B cell (primary cell): ENCODE measurements around the gene COX18. TPM values are rescaled to one million over a fixed set of nuclear protein-coding genes. Genes with fewer than 3 reads are reported as not detected.

ENCODE experiments used
- ATAC-seq: fragments of 200-7000 bp; cut with Tn5 transposase; one replicate; pipeline ENCODE4 v1.10.0; 2021; ENCODE audit warnings: low read depth, mild to moderate bottlenecking, moderate number of reproducible peaks, moderate library complexity
- CTCF ChIA-PET: fragments of 350-600 bp; sonication (Branson Sonifier 250); formaldehyde crosslinking; loops from one replicate; lab custom pipeline; 2021; ENCODE audit warnings: antibody characterized with exemption, inconsistent platforms; lab: Charles Lee
- POLR2A ChIA-PET: fragments of 350-600 bp; sonication (Branson Sonifier 250); formaldehyde crosslinking; loops from one replicate; lab custom pipeline; 2021; ENCODE audit warnings: antibody characterized with exemption; lab: Charles Lee
- DNase-seq: peaks from one replicate; pipeline ENCODE4 v3.0.0; 2013
- H2AFZ ChIP-seq: 2 replicates; pipeline ENCODE4 v1.6.1; 2012; ENCODE audit warnings: mild to moderate bottlenecking, low read depth, low read length; ENCODE audit not compliant: insufficient read depth, poor library complexity, severe bottlenecking
- H3K27ac ChIP-seq, 2 donors: 1 replicate in 1 of 2; 2 replicates in 1 of 2; pipeline ENCODE4 v1.5.1; 2012 to 2013; ENCODE audit warnings: low read length in 2 of 2, mild to moderate bottlenecking in 2 of 2, moderate library complexity in 1 of 2
- H3K27me3 ChIP-seq, 4 experiments: fragments of 200-600 bp in 1 of 4; sonication (generic) in 1 of 4; replicated peaks in 1 of 4; 1 replicate in 2 of 4; 2 replicates in 2 of 4; pipeline versions ENCODE4 v1.6.1 to v1.7.0; 2013 to 2016; ENCODE audit warnings: low read length in 3 of 4, mild to moderate bottlenecking in 2 of 4, mixed read lengths in 1 of 4, moderate library complexity in 1 of 4; ENCODE audit not compliant: insufficient read depth in 4 of 4, control insufficient read depth in 3 of 4; ENCODE audit errors: control extremely low read depth in 1 of 4
- H3K36me3 ChIP-seq, 2 experiments: replicated peaks in 1 of 2; 1 replicate in 1 of 2; 2 replicates in 1 of 2; pipeline versions ENCODE4 v1.6.1 to v1.7.1; 2013; ENCODE audit warnings: low read length in 1 of 2; ENCODE audit not compliant: insufficient read depth in 2 of 2, control insufficient read depth in 1 of 2; ENCODE audit errors: control extremely low read depth in 1 of 2, extremely low read depth in 1 of 2
- H3K4me1 ChIP-seq, 2 donors: fragments of 200-600 bp in 1 of 2; sonication (generic) in 1 of 2; 1 replicate in 1 of 2; 2 replicates in 1 of 2; pipeline versions ENCODE4 v1.5.1 to v1.6.1; 2013 to 2017; ENCODE audit warnings: low read length in 2 of 2; ENCODE audit not compliant: control insufficient read depth in 2 of 2, insufficient read depth in 2 of 2
- H3K4me2 ChIP-seq: replicated peaks from 2 replicates; pipeline ENCODE3; 2012; ENCODE audit warnings: mild to moderate bottlenecking, low read depth, low read length; ENCODE audit not compliant: poor library complexity, severe bottlenecking
- H3K4me3 ChIP-seq, 5 experiments: fragments of 200-600 bp in 1 of 5; sonication (generic) in 1 of 5; 1 replicate in 3 of 5; 2 replicates in 2 of 5; pipeline versions ENCODE4 v1.5.1 to v1.7.0; 2011 to 2016; ENCODE audit warnings: low read length in 4 of 5, mild to moderate bottlenecking in 4 of 5, low read depth in 2 of 5, control low read depth in 1 of 5, moderate library complexity in 1 of 5; ENCODE audit not compliant: insufficient read depth in 1 of 5; ENCODE audit errors: control extremely low read depth in 1 of 5, extremely low read depth in 1 of 5
- H3K79me2 ChIP-seq: fragments of 200-600 bp; sonication (generic); one replicate; pipeline ENCODE4 v1.6.0; 2016; ENCODE audit warnings: low read length; ENCODE audit not compliant: control insufficient read depth, insufficient read depth
- H3K9ac ChIP-seq: fragments of 200-600 bp; sonication (generic); 2 replicates; pipeline ENCODE4 v1.6.1; 2017; ENCODE audit warnings: mild to moderate bottlenecking, low read length, moderate library complexity
- H3K9me3 ChIP-seq, 3 donors: one replicate each; pipeline versions ENCODE4 v1.6.1 to v1.7.1; 2013; ENCODE audit warnings: low read length in 2 of 3; ENCODE audit not compliant: control insufficient read depth in 2 of 3, insufficient read depth in 1 of 3; ENCODE audit errors: control extremely low read depth in 1 of 3
- H4K20me1 ChIP-seq: 2 replicates; pipeline ENCODE4 v1.6.0; 2012; ENCODE audit warnings: mild to moderate bottlenecking, low read length; ENCODE audit not compliant: insufficient read depth, control insufficient read depth, poor library complexity, severe bottlenecking
- H3K27ac Mint-ChIP-seq: one replicate; pipeline ENCODE4 v1.8.0; 2021; ENCODE audit warnings: mixed read lengths
- H3K27me3 Mint-ChIP-seq: one replicate; pipeline ENCODE4 v1.8.0; 2021; ENCODE audit warnings: mixed read lengths
- H3K4me1 Mint-ChIP-seq: one replicate; pipeline ENCODE4 v1.8.0; 2021; ENCODE audit warnings: mixed read lengths
- H3K4me3 Mint-ChIP-seq: one replicate; pipeline ENCODE4 v1.8.0; 2021; ENCODE audit warnings: mixed read lengths
- H3K9me3 Mint-ChIP-seq: one replicate; pipeline ENCODE4 v1.8.0; 2022; ENCODE audit warnings: mixed read lengths; ENCODE audit not compliant: insufficient read depth
- EZH2 ChIP-seq: IDR thresholded peaks from 2 replicates; pipeline ENCODE4 v1.6.1; 2012; ENCODE audit warnings: borderline replicate concordance, low read depth, mild to moderate bottlenecking, moderate library complexity, low read length; ENCODE audit not compliant: insufficient read depth, poor library complexity, severe bottlenecking
- WGBS: methylation state at CpG from one replicate; pipeline ENCODE4 v1.1.5; 2013; ENCODE audit warnings: missing lambda C conversion rate; ENCODE audit not compliant: insufficient coverage; 5-methylcytosine and 5-hydroxymethylcytosine counted together
- intact Hi-C: fragments of 100-400 bp; cut with micrococcal nuclease; formaldehyde crosslinking; loops from one replicate; pipeline ENCODE4 v1.10.0; 2022
- polyA plus RNA-seq: library from polyadenylated mRNA; depleted of rRNA; stranded (reverse); fragments of >200 nt; gene quantifications from 2 replicates; pipeline ENCODE4 v1.2.3, GENCODE V29; 2012
- total RNA-seq, 2 donors: library from RNA; stranded (reverse); fragments of 120-200 nt in 1 of 2; gene quantifications; 1 replicate in 1 of 2; 2 replicates in 1 of 2; pipeline versions ENCODE4 v1.2.3 to v1.2.4, GENCODE V29; 2013 to 2022
- TF ChIP-seq, protein P1 (sequence below): fragments of 200-600 bp; IDR thresholded peaks from one replicate; pipeline ENCODE4 v1.8.0; 2022; ENCODE audit warnings: antibody characterized with exemption, mild to moderate bottlenecking

Gene COX18
- total and polyA plus RNA-seq, 2 donors (not counting 1 experiment from before 2014, with no cell fraction given) = 12.7 to 13.2 TPM

DNA sequence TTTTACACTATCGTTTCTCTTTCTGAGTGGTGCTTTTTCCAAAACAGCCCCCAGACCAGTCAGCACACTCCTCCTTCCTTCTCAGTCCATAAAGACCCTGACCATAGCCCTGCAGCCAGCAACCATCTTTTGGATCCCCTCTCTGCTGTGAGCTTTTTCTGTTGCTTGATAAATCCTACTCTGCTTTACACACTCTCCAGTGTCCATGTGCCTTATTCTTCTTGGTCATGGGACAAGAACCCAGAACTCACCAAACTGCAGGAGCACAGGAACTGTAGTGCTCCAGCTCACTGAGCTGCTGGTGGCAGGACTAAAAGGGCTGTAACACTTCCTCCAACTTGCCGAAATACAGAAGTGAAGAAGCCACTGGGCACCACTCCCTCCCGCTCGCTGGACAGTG, 32.5 kb downstream of the COX18 start:
- Mint-ChIP-seq H3K4me1 (no peaks in the 10 kb centered on the region), H3K27me3 (peaks cover 2% of the 10 kb centered on the region), H3K27ac (no peak overlapping the region), H3K9me3 (peaks cover 7% of the 10 kb centered on the region), H3K4me3 (no peak overlapping the region)
- Histone ChIP-seq H3K79me2 (no peaks in the 10 kb centered on the region), H3K27ac (no peak overlapping the region), H3K36me3 (no peaks in the 10 kb centered on the region), H3K4me3 (no peak overlapping the region), H3K9ac (no peak overlapping the region), H3K27me3 (peaks cover 0 to 2% (median 0%) of the 10 kb centered on the region in 4 experiments), H2AFZ (no peak overlapping the region), H4K20me1 (no peaks in the 10 kb centered on the region), H3K4me2 (no peak overlapping the region), H3K4me1 (no peaks in the 10 kb centered on the region), H3K9me3 (peaks cover 0 to 9% (median 9%) of the 10 kb centered on the region in 3 donors)
- ATAC-seq (no peak), DNase-seq (no peak)
- TF ChIP-seq, protein P1, sequence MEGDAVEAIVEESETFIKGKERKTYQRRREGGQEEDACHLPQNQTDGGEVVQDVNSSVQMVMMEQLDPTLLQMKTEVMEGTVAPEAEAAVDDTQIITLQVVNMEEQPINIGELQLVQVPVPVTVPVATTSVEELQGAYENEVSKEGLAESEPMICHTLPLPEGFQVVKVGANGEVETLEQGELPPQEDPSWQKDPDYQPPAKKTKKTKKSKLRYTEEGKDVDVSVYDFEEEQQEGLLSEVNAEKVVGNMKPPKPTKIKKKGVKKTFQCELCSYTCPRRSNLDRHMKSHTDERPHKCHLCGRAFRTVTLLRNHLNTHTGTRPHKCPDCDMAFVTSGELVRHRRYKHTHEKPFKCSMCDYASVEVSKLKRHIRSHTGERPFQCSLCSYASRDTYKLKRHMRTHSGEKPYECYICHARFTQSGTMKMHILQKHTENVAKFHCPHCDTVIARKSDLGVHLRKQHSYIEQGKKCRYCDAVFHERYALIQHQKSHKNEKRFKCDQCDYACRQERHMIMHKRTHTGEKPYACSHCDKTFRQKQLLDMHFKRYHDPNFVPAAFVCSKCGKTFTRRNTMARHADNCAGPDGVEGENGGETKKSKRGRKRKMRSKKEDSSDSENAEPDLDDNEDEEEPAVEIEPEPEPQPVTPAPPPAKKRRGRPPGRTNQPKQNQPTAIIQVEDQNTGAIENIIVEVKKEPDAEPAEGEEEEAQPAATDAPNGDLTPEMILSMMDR = no peak
- no peak for TF ChIP-seq EZH2
- ChIA-PET POLR2A (no interaction called here), CTCF (no interaction called here)
- 61% methylated on average over 2 of the region's 4 CpGs for WGBS
- intact Hi-C loops = no loop called here

DNA sequence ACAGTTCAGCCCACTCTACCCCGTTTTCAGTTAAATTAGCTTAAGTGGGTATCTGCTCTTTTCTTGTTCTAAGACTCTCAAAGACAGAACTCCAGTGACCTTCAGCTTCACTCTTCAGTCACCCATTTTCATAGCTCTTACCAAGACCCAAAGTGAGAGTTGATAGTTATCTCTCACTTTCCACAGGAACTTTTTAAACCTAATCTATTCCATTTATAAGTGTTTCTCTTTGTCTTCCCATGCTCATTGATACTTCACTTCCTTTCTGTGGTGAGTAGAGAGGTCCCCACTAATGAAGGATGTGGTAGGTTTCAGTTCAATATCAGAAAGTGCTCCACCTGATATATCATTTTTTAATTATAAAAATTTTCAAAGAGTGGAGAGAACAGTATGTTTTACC, 33.4 kb downstream of the COX18 start:
- intact Hi-C loops = no loop called here

More for the DNA sequence above, 33.4 kb downstream of the COX18 start:
- CTCF ChIA-PET = no interaction called here
- H3K27me3 Mint-ChIP-seq = no peaks in the 10 kb centered on the region
- Histone ChIP-seq H3K27me3 (no peaks in the 10 kb centered on the region), H3K4me2 (no peak overlapping the region), H4K20me1 (no peaks in the 10 kb centered on the region), H3K27ac (no peak overlapping the region), H2AFZ (no peak overlapping the region), H3K9ac (no peak overlapping the region), H3K79me2 (no peaks in the 10 kb centered on the region), H3K36me3 (no peaks in the 10 kb centered on the region), H3K9me3 (peaks cover 0 to 9% (median 9%) of the 10 kb centered on the region in 3 donors), H3K4me3 (no peak overlapping the region), H3K4me1 (no peaks in the 10 kb centered on the region)
- ATAC-seq = no peak
- POLR2A ChIA-PET = no interaction called here
- no CpG with 5 or more reads among the region's 1 CpG for WGBS
- no peak for DNase-seq
- peaks cover 7% of the 10 kb centered on the region for H3K9me3 Mint-ChIP-seq
- H3K4me3 Mint-ChIP-seq = no peak overlapping the region
- TF ChIP-seq, protein P1 = no peak
- no peak for TF ChIP-seq EZH2
- H3K27ac Mint-ChIP-seq = no peak overlapping the region
- H3K4me1 Mint-ChIP-seq = no peaks in the 10 kb centered on the region
